GM19035 (cell line): ENCODE data around the gene PDPR.
"Not testable (repeated sequence)": the region's sequence is repeated elsewhere in the genome, so short reads cannot be mapped to it uniquely, and the experiment has no call there.

Source experiments
- ATAC-seq: cut with Tn5 transposase; IDR thresholded peaks from one replicate; pipeline ENCODE4 v1.9.1; 2021; ENCODE audit not compliant: unreplicated experiment

The PDPR gene

DNA sequence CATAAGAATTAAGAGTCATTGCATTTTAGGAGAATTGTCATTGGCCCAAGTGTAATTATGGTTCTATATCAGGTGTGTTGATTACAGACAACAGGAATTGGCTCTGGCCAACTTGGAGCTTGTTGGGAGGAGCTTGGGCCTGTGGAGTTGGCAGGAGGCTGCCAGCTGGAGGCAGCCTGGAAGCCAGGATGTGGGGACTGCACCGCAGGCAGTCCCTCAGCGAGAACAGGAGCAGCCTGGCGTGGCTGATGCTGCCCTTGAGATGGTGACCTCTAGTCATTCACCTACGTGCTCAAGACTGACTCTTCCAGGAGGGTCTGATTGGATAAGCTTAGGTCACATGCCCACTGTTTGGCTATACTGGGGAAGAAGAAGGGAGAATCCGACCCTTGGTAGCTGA lies 13.6 kb downstream of the PDPR start:
- ATAC-seq = not testable (repeated sequence)

DNA sequence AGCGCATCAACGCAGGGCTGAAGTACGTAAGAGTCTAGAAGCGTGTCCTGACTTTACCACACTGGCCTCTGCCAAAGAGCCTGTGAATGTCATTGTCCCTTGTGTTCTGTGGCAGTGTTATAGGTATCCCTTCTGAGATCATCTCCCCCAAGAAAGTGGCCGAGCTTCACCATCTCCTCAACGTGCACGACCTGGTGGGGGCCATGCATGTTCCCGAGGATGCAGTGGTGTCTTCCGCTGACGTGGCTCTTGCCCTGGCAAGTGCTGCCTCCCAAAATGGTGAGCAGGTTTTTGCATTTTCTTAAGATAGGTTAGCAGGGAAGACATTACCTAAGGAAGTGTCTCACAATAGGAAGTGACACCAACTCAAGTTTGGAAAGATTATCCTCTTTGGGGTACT lies 14.7 kb downstream of the PDPR start:
- ATAC-seq = not testable (repeated sequence)

DNA sequence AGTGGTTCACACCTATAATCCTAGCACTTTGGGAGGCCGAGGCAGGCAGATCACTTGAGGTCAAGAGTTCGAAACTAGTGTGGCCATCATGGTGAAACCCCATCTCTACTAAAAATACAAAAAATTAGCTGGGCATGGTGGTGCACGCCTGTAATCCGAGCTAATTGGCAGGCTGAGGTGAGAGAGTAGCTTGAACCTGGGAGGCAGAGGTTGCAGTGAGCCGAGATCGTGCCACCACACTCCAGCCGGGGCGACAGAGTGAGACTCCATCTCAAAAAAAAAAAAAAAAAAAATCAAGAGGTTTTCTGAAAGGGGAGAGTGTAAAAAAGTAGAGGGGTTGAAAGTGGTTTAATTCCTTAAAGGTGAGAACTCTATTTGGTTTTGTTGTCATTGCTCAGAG lies 21.7 kb downstream of the PDPR start:
- ATAC-seq = not testable (repeated sequence)

DNA sequence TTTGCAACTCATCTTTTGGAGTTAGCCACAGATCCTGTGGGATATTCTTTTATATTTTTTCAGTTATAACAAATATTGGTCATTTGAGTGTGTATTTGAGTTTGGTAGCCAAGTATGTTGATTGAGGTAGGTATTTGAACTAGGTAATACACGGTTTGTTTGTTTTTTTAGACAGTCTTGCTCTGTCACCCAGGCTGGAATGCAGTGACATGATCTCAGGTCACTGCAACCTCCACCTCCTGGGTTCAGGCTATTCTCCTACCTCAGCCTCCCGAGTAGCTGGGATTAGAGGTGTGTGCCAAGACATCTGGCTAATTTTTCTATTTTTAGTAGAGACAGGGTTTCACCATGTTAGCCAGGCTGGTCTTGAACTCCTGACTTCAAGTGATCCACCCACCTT lies 22.5 kb downstream of the PDPR start:
- not testable (repeated sequence) for ATAC-seq

DNA sequence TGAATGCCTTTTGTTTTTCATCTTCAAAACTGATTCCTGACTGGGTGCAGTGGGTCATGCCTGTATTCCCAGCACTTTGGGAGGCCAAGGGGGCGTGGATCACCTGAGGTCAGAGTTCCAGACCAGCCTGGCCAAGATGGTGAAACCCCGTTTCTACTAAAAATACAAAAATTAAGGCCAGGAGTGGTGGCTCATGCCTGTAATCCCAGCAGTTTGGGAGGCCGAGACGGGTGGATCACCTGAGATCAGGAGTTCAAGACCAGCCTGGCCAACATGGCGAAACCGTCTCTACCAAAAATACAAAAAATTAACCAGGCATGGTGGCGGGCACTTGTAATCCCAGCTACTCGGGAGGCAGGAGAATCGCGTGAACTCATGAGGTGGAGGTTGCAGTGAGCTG lies 28.6 kb downstream of the PDPR start:
- ATAC-seq = not testable (repeated sequence)

DNA sequence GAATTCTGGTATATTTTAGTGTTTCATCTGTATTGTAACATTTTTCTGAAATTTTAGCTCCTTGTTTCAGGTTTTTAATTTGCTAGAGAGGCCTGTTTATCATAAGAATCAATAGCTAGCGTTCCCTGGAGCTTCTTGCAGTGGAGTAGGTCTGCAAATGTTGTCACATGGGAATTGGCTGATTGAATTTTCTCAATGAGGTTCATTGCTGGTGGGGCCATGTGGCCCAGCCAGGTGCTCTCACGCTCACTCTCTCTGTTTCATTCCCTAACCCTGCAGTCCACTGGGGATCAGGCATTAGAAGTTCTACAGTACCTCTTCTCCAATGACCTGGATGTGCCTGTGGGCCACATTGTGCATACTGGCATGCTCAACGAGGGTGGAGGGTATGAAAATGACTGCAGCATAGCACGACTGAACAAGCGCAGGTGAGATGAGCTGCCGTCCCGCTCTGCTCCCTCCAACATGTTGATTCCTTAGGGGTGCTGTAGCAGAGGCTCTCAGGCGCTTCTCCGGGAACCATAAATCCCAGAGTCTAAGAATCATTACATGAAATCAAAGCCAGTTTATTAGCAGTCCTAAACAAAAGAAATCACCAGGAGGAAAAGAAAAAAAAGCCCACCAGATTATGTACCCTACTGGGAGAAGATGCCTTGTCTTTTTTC lies 29.2 kb downstream of the PDPR start:
- ATAC-seq = not testable (repeated sequence)

DNA sequence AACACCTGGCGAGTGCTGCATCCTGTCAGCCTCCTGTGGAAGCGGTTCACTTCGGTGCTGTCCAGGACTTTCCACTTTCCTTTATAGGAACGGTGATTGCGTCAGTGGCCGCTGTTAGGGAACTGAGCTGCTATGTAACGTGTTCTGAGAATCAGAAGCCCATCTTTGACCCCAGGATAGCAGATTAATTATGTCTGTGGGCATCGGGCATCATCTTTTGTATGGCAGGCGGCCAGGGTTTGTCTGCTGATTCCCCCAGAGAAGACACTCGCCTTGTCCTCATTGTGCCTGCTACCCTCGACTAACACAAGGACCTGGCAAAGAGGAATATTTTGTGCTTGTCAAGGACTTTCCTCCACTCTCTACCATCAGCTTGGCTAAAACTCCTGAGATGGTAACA lies 33.7 kb downstream of the PDPR start:
- not testable (repeated sequence) for ATAC-seq

DNA sequence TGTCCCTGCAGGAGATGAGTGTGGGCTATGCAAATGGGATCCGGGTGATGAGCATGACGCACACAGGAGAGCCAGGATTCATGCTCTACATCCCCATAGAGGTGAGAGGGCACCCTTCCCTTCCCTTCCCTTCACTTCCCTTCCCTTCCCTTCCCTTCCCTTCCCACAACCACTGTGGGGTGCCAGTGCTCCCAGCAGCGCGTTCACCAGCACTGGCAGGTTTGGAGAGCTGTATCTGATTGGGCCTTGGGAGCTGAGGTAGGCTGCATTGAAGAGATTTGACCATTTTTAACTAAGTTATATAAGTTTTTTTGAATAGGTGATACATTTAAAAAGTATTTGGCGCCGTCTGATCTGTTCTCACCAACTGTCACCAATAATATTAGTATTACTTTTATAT lies 34.3 kb downstream of the PDPR start:
- not testable (repeated sequence) for ATAC-seq

DNA sequence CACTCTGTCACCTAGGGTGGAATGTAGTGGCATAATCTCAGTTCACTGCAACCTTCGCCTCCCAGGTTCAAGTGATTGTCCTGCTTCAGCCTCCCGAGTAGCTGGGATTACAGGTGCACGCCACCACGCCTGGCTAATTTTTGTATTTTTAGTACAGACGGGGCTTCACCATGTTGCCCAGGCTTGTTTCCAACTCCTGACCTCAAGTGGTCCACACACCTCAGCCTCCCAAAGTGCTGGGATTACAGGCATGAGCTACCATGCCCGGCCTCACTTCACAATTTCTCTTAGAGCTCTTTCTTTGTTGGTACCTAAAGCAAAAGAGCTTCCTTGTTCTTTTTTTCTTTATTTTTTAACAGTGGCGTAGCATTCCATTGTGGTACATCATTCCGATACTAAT lies 35.2 kb downstream of the PDPR start:
- ATAC-seq = not testable (repeated sequence)

DNA sequence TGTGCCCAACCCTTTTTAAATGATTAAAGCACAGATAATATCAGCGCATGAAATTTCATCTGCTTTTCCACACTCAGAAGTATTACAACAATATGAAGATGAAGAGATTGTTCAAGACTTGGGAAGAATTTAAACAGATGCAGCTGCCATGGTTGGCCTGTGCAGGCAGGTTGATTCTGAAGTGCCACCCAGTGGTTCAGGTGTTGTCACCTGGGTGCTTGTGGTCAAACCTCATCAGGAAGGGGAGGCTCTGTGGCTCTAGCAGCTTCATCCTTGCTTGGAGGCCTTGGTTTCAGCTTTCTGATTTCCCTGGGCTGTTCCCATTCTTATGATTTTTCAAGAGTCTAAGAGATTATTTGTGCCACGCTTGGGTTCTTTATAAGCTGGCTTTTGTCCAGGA lies 37.3 kb downstream of the PDPR start:
- ATAC-seq = no peak

DNA sequence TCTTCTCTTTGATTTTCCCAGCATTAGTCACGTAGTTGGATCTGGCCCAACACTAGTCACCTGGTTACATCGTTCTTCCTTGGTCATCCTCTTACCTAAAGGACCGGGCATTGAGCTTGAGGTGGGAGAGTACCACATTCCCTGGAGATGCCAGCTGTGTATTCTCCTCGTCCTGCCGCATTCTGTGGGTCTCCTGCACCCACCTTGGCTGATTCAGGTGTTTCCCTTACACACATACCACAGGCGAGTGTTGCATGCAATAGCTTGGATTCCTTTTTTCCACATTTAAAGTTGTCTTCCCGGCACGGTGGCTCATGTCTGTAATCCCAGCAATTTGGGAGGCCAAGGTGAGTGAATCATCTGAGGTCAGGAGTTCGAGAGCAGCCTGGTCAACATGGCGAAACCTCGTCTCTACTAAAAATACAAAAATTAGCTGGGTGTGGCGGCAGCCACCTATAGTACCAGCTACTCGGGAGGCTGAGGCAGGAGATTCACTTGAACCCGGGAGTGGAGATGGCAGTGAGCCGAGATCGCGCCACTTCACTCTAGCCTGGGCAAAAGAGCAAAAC lies 37.9 kb downstream of the PDPR start:
- no peak for ATAC-seq

DNA sequence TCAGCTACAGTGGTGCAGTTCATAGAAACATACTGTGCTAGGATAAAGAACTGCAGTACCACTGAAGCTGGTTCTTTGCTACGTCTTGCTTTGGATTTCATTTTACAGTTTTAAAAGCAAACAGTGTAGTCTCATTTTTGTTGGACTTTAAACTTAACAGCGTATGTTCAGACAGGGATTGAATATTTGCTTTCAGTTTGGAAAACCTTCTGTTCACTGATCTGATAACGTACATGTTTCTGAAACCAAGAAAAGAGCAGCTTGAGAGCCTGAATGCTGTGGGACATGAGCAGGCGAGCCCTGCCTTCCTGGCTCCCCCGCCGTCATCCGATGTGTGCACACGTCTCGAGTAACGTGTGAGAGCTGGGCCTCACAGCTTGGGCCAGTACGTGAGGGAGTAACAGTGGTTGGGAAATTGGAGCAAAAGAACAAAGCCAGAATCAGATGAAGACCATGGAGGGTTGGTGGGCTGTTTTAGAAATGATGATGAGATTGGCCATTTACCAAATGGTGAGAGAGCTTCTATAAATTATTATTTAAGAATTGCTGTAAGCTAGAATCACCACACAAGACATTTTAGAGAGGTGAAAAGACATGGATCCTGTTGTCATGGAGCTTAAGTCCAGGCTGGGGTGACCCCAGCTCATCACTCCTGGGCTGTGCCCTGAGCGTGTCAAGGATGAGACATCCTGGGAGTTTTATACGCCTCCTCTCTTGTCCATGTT lies 38.6 kb downstream of the PDPR start:
- no peak for ATAC-seq

DNA sequence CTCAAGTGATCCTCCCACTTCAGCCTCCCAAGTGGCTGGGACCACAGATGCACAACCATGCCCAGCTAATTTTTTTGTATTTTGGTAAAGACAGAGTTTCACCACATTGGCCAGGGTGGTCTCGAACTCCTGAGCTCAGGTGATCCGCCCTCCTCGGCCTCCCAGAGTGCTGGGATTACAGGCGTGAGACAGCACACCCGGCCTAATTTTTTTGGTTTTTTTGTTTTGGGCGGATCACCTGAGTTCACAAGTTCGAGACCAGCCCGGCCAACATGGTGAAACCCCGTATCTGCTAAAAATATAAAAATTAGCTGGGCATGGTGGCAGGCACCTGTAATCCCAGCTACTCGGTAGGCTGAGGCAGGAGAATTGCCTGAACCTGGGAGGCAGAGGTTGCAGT lies 40.6 kb downstream of the PDPR start:
- ATAC-seq = not testable (repeated sequence)

DNA sequence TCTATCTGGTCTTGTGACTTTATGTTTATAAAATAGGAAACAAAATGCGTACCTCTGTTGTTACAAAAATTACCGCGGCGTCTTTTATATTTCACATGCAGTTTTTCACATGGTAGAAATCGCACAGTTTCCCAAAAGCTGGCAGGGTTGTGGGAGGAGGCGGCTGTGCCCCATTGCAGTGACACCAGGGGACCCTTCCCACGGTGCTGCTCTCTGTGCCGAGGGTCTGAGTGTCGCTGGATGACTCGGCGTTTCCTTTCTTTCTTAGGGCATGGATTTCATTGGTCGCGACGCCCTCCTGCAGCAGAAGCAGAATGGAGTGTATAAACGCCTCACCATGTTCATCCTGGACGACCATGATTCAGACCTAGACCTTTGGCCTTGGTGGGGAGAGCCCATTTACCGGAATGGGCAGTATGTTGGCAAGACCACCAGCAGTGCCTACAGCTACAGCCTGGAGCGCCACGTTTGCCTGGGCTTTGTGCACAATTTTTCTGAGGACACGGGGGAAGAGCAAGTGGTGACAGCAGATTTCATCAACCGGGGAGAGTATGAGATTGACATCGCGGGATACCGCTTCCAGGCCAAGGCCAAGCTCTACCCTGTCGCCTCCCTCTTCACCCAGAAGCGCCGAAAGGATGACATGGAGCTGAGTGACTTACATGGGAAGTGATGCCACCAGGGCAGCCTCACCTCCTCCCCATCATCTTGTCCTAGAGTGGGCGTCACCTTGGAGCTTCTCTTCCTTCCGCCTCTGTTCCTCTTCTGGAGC lies 42.3 kb downstream of the PDPR start:
- no peak for ATAC-seq

DNA sequence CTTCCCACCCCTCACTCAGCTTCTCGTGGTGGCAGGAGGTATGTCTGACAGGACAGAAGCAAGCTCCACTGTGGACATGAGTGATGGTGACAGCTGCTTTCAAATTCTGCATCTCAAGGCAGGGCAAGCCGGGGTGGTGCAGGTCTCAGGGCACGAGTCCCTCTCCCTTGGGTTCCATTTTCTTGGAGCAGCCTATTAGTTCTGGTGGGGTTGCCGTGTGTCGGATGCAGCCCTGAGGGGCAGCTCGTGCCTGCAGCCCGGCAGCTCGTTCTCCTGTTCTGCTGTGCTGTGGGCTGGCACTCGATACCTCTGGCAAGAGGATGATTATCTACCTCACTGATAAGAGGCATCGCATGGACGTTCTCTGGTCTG lies 43.0 kb downstream of the PDPR start:
- ATAC-seq = no peak

DNA sequence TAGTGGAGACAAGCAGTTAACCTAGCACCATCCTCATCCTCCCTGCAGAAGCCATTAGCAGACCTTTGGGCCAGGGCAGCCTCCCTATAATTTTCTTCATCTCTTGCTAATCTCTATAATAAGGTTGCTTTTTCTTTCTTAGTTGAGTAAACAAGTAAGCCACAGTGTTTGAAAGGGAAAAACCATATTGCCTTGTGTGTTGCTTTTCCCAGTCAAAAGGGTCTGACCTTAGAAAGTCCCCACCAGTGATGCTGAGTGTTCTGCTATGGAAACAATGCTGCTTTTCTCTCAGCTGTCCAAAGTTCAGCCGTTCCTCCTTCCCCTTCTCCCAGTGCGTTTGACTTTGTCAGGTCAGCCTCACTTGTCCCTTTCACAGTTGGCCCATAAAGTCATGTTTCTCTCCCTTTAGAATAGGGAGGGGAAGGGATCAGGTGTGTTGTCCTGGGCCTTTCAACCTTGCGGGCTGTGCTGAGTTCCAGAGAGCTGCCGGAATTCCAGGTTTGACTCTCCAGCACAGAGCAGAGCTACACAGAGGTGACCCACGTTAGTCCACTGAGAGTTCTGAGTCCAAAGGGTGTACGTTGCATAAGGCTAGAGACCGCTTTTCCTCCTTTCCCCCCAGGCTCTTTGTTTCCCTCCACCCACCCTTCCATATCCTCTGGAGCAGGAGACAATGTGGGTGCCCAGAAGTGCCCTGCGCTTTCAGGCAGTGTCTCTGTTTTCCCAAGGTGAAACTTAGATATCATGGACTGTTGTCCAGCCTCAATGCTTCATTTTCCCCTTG lies 43.5 kb downstream of the PDPR start:
- no peak for ATAC-seq

DNA sequence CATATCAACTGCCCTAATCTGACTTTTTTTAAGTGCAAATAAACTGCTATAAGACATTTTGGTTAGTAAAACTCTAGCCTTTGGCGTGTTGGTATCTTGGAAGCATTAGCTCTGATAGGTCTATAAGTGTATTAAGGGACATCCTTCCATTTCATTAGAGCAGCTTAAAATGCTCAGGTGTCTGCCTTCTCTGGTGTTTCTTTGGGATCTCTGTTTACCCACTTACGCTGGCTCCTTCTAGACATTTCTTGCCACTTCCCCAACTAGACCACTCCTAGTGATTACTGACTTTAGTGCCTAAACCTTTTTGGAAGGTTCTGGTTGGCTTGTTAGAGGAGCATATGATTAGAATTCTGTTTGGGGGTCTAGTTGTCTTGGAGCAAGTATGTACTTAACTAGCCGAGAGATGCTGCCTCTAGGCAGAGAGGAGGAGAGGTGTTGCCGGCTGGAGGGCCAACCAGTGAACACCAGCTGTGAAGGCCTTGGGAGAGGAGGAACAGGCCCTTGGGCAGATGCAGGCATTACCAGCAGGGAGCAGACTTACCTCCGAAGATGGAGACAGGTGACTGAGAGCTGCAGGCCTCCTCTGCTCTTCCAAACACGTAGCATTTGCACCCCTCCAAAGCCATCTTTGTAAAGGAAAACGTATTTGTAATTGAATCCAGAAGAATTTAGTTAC lies 44.3 kb downstream of the PDPR start:
- ATAC-seq = no peak

DNA sequence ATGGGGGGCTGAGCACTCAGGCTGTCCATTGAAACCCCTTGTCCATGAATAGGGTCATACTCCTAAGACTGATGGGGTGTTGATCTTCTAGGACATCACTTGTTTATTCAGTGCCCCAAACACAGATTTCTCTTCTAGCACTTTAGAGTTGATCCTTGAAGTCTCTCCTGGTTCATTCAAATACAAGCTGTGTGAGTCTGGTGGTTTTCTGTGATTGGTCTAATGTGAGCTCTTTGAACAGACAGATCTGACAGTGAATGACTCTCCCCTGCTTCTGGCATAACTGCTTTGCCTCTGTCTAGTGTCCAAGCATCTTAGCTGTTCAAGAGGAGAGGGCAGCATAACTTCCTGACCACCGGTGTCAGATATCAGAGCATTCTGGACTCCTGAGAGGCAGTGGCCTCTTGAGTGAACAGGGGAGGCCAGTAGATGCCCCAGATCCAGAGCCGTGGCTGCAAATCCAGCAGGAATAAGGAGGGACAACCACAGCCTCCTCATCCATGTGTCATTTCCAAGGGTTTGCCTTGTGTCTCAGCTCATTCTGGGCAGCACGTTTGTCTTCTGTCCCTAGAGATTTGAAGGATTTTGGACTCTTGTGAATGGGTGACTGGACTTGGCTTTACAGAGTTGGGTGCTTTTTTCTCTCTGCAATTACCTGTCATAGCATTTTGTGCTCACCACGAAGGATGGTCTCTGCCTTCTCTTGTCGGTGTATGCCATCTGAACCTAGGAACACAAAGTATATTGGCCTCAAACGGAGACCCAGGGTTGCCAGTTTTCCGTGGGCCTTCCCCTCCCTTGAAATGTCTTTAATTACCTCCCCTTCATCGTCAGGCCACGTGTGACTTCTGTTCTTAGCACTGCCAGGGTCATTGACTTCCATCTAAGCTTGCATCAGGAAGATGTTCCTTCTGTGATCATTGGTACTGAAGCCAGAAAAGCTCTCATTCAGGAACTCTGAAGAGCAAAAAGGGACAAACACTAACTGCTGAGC lies 45.5 kb downstream of the PDPR start:
- ATAC-seq = no peak

DNA sequence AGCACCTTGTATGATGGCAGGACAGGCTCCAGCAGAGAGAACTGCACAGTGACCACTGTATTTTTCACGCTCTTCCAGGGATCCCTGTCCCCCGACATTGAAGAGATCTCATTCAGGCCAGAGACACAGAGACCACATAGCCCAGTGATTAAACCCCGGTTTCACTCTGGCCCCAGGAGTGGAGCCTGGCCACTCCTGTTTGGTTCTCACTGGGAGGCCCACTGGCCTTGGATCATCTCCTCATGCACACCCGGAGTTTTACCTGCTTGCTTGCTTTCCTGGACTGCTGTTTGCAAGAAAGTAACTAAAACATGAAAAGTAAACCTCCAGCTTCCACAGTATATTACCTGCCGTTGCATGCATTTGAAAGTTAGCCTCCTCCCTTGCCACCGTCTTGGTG lies 46.3 kb downstream of the PDPR start:
- ATAC-seq = no peak
